Right lobe of liver (tissue), 4 donors: ENCODE results near the gene TFCP2L1.

Experiments
- CTCF ChIP-seq, 4 donors: fragments of 200-600 bp in 3 of 4; fragments of 450-650 bp in 1 of 4; IDR thresholded peaks; one replicate each; pipeline versions ENCODE4 v1.5.1 to v1.8.0; 2016 to 2022; ENCODE audit warnings: antibody characterized with exemption in 4 of 4, mild to moderate bottlenecking in 2 of 4
- POLR2A ChIP-seq: fragments of 450-650 bp; IDR thresholded peaks from one replicate; pipeline ENCODE4 v1.6.1; 2017; ENCODE audit warnings: antibody characterized with exemption, mild to moderate bottlenecking
- donor health status: DM: no; HTN: no; CAD: no.
- donor health status: DM: no; HTN: no; CAD: no.
- donor health status: DM: no; HTN: yes; CAD: no.

GRCh38 chr2:121281107-121281506 is 3.9 kb downstream of the TFCP2L1 start:
- TF ChIP-seq CTCF (IDR thresholded peaks at IDR 0.05) (no peak), POLR2A (no peak)
